NT2/D1 (cell line): ENCODE data around the gene MAML3.

Source experiments
- YY1 ChIP-seq: IDR thresholded peaks from 2 replicates; pipeline ENCODE4 v1.6.1; 2011; ENCODE audit not compliant: insufficient read length, insufficient read depth
- ZNF274 ChIP-seq: IDR thresholded peaks from 2 replicates; pipeline ENCODE4 v1.6.1; 2011; ENCODE audit warnings: mild to moderate bottlenecking, low read depth, low read length

- no peak for TF ChIP-seq YY1
- TF ChIP-seq ZNF274 = no peak
Observed at GRCh38 chr4:139809757-139810140, 344.2 kb downstream of the MAML3 start.
